Mesenteric fat pad (tissue), 1 donor: ENCODE data around the gene CALR3. TPM values are rescaled to one million over a fixed set of nuclear protein-coding genes. Genes with fewer than 3 reads are reported as not detected.
A peak's percentile ranks its signal among the peaks of the same experiment; 100 is the strongest.
"Not testable (repeated sequence)": the region's sequence is repeated elsewhere in the genome, so short reads cannot be mapped to it uniquely, and the experiment has no call there.

Source experiments
- DNase-seq: peaks from one replicate; pipeline ENCODE4 v3.0.0-alpha.2; 2020; ENCODE audit warnings: low spot score
- long read RNA-seq: library from polyadenylated mRNA; unstranded; transcript quantifications from one replicate; pipeline ENCODE4 v2.0.0, GENCODE V29; 2020
- total RNA-seq: library from RNA; stranded (reverse); fragmentation: NEBNext Ultra II Directional; extraction: Animal tissue kit (Norgen Biotek cat#: 25700); gene quantifications from one replicate; pipeline ENCODE4 v1.2.1, GENCODE V29; 2021
- donor health status: DM: yes; HTN: yes; CAD: no.

Gene CALR3, protein sequence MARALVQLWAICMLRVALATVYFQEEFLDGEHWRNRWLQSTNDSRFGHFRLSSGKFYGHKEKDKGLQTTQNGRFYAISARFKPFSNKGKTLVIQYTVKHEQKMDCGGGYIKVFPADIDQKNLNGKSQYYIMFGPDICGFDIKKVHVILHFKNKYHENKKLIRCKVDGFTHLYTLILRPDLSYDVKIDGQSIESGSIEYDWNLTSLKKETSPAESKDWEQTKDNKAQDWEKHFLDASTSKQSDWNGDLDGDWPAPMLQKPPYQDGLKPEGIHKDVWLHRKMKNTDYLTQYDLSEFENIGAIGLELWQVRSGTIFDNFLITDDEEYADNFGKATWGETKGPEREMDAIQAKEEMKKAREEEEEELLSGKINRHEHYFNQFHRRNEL
- total RNA-seq, result not detected
- long read RNA-seq, result 0 reads

GRCh38 chr19:16495982-16496612, at the start of gene CALR3, which contains the start of gene C19orf44:
Gene CALR3, minus strand, starts transcription at chr19:16496167. Its CDS starts 38 bp downstream, at chr19:16496129.
Gene C19orf44, plus strand, starts transcription at chr19:16496394. Its CDS starts 4,399 bp downstream, at chr19:16500793.
- peak; percentile 99 for DNase-seq

DNA sequence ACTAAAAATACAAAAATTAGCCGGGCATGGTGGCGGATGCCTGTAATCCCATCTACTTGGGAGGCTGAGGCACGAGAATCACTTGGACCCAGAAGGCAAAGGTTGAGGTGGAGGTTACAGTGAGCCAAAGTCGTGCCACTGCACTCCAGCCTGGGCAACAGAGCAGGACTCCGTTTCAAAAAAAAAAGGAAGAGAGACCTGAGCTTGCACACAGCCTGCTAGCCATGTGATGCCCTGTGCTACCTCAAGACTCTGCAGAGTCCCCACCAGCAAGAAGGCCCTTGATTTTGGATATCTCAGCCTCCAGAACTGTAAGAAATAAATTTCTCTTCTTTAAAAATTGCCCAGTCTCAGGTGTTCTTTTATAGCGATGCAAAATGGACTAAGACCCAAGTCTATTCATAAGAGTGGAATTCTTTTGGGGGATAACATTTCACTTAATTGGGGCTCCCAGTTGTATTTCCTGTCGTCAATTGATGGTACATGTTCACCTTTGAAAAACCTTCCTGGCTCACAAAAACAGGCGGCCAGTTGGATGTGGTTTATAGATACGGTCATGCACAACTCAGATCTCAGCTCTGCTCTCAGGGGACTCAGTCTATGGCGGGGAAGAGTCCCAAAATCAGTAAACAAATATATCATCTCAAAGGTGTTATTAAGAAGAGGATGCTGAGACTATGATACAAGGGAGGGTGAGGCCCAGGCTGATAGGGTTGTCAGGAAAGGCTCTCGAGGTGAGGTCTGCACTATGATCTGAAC, 48.7 kb upstream of the CALR3 start:
- DNase-seq, result no peak

GRCh38 chr19:16543734-16544133, 47.8 kb upstream of the CALR3 start:
- not testable (repeated sequence) for DNase-seq

- DNase-seq, result no peak
Observed at GRCh38 chr19:16542910-16543472, 47.0 kb upstream of the CALR3 start.

GRCh38 chr19:16542045-16542909, 46.3 kb upstream of the CALR3 start, which contains the start of gene CHERP:
Gene CHERP, minus strand, starts transcription at chr19:16542437. Its CDS starts 59 bp downstream, at chr19:16542378.
- peak; percentile 98 for DNase-seq

GRCh38 chr19:16541526-16542044, 45.6 kb upstream of the CALR3 start:
- DNase-seq, result no peak

DNA sequence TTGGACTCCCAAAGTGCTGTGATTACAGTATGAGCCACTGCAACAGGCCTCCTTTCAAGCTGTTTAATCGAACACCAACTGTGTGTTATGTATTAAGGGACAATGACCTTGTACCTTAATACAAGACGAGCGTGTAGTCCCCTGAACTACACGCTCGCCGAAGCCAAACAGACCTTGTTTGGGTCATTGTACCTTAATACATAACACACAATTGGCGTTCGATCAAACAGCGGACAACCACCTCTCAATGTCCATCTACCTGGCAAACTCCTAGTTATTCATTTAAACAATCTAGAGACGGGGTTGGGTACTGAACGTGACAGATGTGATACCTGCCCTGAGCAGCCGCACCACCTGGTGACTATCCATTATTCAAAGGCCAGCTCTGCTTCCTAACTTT, 45.0 kb upstream of the CALR3 start:
- DNase-seq, result no peak

- DNase-seq, result no peak
Observed at GRCh38 chr19:16537111-16537510, 41.1 kb upstream of the CALR3 start.

DNA sequence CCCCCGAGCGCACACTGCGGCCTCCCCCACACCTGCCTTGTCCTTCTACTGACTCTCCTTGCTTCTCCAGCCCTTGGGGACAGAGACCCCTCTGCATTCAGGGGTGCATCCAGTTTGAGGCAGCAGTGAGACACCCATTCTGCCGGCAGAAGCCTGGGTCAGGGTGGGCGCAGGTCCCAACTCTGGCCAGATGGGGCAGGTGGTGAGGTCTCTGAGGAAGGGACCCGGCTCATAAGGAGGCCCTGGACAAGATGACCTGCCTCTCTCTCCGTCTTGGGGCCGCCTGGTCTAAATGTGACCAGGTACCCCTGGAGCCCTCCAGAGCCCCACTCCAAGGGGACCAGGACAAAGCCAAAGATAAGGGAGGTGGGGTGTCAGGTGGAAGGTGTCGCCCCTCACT, 40.2 kb upstream of the CALR3 start:
- no peak for DNase-seq

DNA sequence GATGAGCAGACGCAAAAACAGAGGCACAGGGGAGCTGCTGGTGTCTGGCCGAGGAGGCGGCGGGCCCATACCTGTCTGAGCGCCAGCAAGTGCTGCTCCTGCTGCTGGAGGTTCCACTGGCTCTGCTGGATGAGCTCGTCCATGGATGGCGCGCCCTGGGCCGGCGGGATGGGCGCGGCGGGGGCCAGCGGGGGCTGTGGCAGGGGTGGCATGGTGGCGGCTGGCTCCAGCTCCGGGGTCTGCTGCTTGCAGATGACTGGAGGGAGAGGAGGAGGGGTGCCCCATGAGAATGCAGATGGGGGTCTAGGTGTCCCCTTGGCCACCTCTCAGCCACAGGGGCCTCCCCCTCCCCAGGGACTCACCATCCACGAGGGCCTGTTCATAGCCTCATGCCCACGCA, 39.4 kb upstream of the CALR3 start:
- no peak for DNase-seq

DNA sequence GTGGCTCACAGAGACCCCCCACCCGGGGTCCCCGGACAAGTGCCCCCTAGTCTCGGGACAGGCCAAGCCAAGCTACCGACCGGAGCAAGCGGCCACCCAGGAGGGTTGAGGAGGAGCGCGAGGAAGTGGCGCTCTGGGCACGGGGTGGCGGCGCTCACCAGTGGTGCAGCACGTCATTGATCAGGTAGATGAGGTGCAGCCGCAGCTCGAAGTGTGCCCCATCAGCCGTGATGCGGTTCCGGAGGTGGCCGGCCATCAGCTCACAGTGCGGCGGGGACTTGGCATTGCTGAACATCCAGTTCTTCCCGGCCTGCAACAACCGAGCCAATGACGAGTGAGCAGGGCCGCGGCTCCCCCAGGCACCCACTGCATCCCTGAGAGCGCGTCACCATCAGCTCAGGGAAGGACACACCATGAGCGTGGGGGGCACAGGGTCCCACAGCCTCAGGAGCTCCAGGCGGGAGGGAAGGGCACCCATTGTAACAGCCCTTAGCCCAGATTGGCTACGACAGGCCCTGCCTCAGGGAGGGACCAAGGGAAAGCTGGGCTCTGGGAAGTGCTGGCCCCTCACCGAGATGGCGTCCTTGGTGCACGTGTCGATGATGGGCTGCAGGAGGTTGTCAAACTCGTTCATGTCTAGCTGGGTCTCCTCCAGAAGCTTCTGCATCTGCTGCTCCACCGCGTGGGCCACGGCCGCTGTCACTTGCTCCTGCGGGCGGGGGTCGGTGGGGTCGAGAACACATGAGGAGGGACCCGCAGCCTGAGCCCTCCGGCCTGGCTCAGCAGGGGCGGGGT, 36.7 kb upstream of the CALR3 start:
- no peak for DNase-seq

GRCh38 chr19:16531380-16531669, 35.4 kb upstream of the CALR3 start:
- no peak for DNase-seq

GRCh38 chr19:16530540-16531379, 34.8 kb upstream of the CALR3 start:
- no peak for DNase-seq

DNA sequence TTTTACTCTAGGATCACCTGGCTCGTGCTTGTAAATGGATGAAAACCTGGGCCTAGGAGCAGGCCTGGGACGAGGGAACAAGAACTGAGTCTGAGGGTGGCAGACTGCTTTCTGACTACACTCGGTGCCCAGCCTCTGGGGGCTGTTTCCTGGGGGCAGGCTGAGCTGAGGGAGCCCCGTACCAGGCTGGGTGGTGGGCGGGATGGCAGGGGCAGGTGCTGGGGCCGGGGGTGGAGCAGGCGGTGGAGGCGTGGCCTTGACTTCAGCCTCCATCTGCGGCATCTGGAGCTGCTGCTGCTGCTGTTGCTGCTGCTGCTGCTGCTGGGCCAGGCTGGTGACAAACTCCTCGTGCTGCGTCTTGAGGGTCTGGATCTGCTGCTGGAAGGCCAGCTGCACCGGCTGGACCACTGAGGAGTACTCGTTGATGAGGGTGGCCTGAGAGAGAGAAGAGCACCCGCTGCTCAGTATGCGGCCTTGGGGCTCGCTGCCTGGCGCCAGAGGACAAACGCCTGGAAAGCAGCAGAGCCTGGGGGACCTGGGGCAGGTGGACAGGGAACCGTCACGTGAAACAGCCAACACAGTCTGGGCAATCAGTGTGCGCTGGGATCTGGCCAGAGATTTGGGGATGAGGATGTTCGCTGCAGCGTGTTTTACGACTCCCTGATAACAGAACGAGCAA, 33.6 kb upstream of the CALR3 start:
- no peak for DNase-seq

GRCh38 chr19:16527971-16528521, 32.1 kb upstream of the CALR3 start:
- DNase-seq, result no peak

GRCh38 chr19:16527334-16527935, 31.5 kb upstream of the CALR3 start:
- no peak for DNase-seq

GRCh38 chr19:16525751-16526481, 29.9 kb upstream of the CALR3 start:
- no peak for DNase-seq
